KBM-7 (cell line): Measurements from ENCODE around the gene ABCA2.
A peak's percentile ranks its signal among the peaks of the same experiment; 100 is the strongest.

Experiments
- DNase-seq: peaks from one replicate; pipeline ENCODE4 v3.0.0-alpha.2; 2015
- in situ Hi-C: fragments of 300-500 bp; cut with MboI; formaldehyde crosslinking; loops from 2 replicates; pipeline ENCODE4 v1.14.3; 2020; ENCODE audit warnings: low sequenced_read_pairs, low pct_unique_long_range_greater_than_20kb, mixed read lengths

Gene ABCA2

GRCh38 chr9:137048655-137049543, 20.9 kb upstream of the ABCA2 start:
- DNase-seq = no peak
- in situ Hi-C loops = no loop called here

- in situ Hi-C loops = no loop called here
- peak; percentile 90 for DNase-seq
These were observed 18.2 kb upstream of the ABCA2 start, which contains the start of gene NPDC1 for GRCh38 chr9:137046088-137046787. NPDC1 (minus strand) TSS chr9:137046177; CDS start chr9:137045989, 188 bp downstream.

GRCh38 chr9:137045294-137046087, 17.5 kb upstream of the ABCA2 start:
- in situ Hi-C loops = no loop called here
- no peak for DNase-seq

- in situ Hi-C loops = no loop called here
- DNase-seq = peak; percentile 55
These were observed 16.6 kb upstream of the ABCA2 start for GRCh38 chr9:137044502-137045177.

GRCh38 chr9:137044037-137044436, 16.0 kb upstream of the ABCA2 start:
- in situ Hi-C loops = no loop called here
- no peak for DNase-seq

GRCh38 chr9:137042751-137043727, 15.0 kb upstream of the ABCA2 start:
- DNase-seq = no peak
- in situ Hi-C loops = no loop called here

GRCh38 chr9:137041124-137041523, 13.1 kb upstream of the ABCA2 start:
- no peak for DNase-seq
- in situ Hi-C loops = no loop called here

GRCh38 chr9:137040568-137040967, 12.5 kb upstream of the ABCA2 start:
- no peak for DNase-seq
- in situ Hi-C loops = no loop called here

- no peak for DNase-seq
- in situ Hi-C loops = no loop called here
These were observed 11.8 kb upstream of the ABCA2 start for GRCh38 chr9:137039611-137040366.

GRCh38 chr9:137038916-137039315, 10.9 kb upstream of the ABCA2 start:
- in situ Hi-C loops = no loop called here

GRCh38 chr9:137037483-137037882, 9.4 kb upstream of the ABCA2 start:
- in situ Hi-C loops = no loop called here
- no peak for DNase-seq

More at GRCh38 chr9:137038916-137039315, 10.9 kb upstream of the ABCA2 start:
- no peak for DNase-seq

- DNase-seq = no peak
- in situ Hi-C loops = no loop called here
These were observed 9.0 kb upstream of the ABCA2 start for GRCh38 chr9:137037035-137037434.

GRCh38 chr9:137035937-137036336, 7.9 kb upstream of the ABCA2 start:
- no peak for DNase-seq
- in situ Hi-C loops = no loop called here

- DNase-seq = no peak
- in situ Hi-C loops = no loop called here
These were observed 7.4 kb upstream of the ABCA2 start for GRCh38 chr9:137035507-137035834.

- in situ Hi-C loops = no loop called here
- DNase-seq = peak; percentile 85
These were observed 6.9 kb upstream of the ABCA2 start for GRCh38 chr9:137034709-137035506.

- peak; percentile 61 for DNase-seq
- in situ Hi-C loops = no loop called here
These were observed 6.1 kb upstream of the ABCA2 start for GRCh38 chr9:137034039-137034708.
